Adrenal gland (tissue), 12 donors: ENCODE results near the gene PDE2A. TPM values are rescaled to one million over a fixed set of nuclear protein-coding genes. Genes with fewer than 3 reads are reported as not detected.

Experiments
- DNase-seq, 7 donors: peaks; one replicate each; pipeline ENCODE4 v3.0.0-alpha.2; 2019 to 2020
- H3K27ac ChIP-seq, 5 donors: fragments of 200-600 bp; sonication (generic) in 4 of 5; 1 replicate in 3 of 5; 2 replicates in 2 of 5; pipeline versions ENCODE4 v1.5.1 to v1.8.0; 2016 to 2020; ENCODE audit warnings: mild to moderate bottlenecking in 1 of 5
- H3K27me3 ChIP-seq: fragments of 200-600 bp; 2 replicates; pipeline ENCODE4 v1.8.0; 2021
- H3K36me3 ChIP-seq, 2 donors: fragments of 200-600 bp; replicated peaks in 1 of 2; 1 replicate in 1 of 2; 2 replicates in 1 of 2; pipeline versions ENCODE4 v1.5.1 to v1.8.0; 2018 to 2022
- H3K4me1 ChIP-seq, 2 donors: fragments of 200-600 bp; replicated peaks in 1 of 2; 1 replicate in 1 of 2; 2 replicates in 1 of 2; pipeline versions ENCODE4 v1.5.1 to v1.8.0; 2018 to 2021
- H3K4me3 ChIP-seq, 4 donors: fragments of 200-600 bp; sonication (generic) in 3 of 4; one replicate each; pipeline ENCODE4 v1.5.1; 2016 to 2018
- H3K9me3 ChIP-seq, 3 donors: fragments of 200-600 bp; sonication (generic) in 1 of 3; replicated peaks in 1 of 3; 1 replicate in 2 of 3; 2 replicates in 1 of 3; pipeline versions ENCODE4 v1.5.1 to v1.8.0; 2016 to 2021
- POLR2A ChIP-seq, 2 donors: fragments of 450-650 bp; IDR thresholded peaks; one replicate each; pipeline ENCODE4 v1.6.1; 2017; ENCODE audit warnings: antibody characterized with exemption in 2 of 2, mild to moderate bottlenecking in 2 of 2, moderate library complexity in 1 of 2
- WGBS, 4 donors: extraction: QIAGEN DNeasy Blood & Tissue Kit in 2 of 4; methylation state at CpG; one replicate each; pipeline versions ENCODE4 v1.1.5 to v1.1.7; 2013 to 2017; 5-methylcytosine and 5-hydroxymethylcytosine counted together
- intact Hi-C, 2 donors: fragments of 100-400 bp; cut with DNase I; formaldehyde crosslinking; loops; one replicate each; pipeline versions ENCODE4 v1.14.1 to v1.15.0; 2022 to 2023
- polyA plus RNA-seq, 3 donors: library from polyadenylated mRNA; stranded (reverse); fragments of 200-250 nt in 2 of 3; fragments of 350-450 nt in 1 of 3; fragmentation: Illumina TruSeq in 1 of 3; extraction: RNeasy Lipid Tissue Mini Kit (QIAGEN cat#74804) in 1 of 3; gene quantifications; one replicate each; pipeline ENCODE4 v1.2.3, GENCODE V29; 2013 to 2014
- total RNA-seq, 9 donors: library from RNA; depleted of rRNA in 4 of 9; stranded (reverse); fragments of >200 nt in 4 of 9; fragments of 120-200 nt in 1 of 9; fragmentation: NEBNext Ultra II Directional in 1 of 9; extraction: Animal tissue kit (Norgen Biotek cat#: 25700) in 1 of 9; gene quantifications; one replicate each; pipeline versions ENCODE4 v1.1.0 to v1.2.4, GENCODE V29; 2013 to 2023
- TF ChIP-seq, protein P1 (sequence below), 6 experiments: fragments of 450-650 bp in 4 of 6; fragments of 200-600 bp in 2 of 6; sonication (generic) in 1 of 6; IDR thresholded peaks; 1 replicate in 5 of 6; 2 replicates in 1 of 6; pipeline versions ENCODE4 v1.5.1 to v1.8.0; 2016 to 2021; ENCODE audit warnings: antibody characterized with exemption in 6 of 6, mild to moderate bottlenecking in 2 of 6, moderate library complexity in 1 of 6
- donor health status: healthy with polysubstance abuse.
- donor health status: Bipolar disorder and iron deficiency.
- donor health status: DM: yes; HTN: yes; CAD: no.
- donor health status: DM: no; HTN: no; CAD: no.
- donor health status: DM: no; HTN: no; CAD: no.
- donor health status: DM: yes; HTN: yes; CAD: no.

Gene PDE2A
- total and polyA plus RNA-seq, 12 donors: 11.5 to 226 (median 67.6) TPM

GRCh38 chr11:72643547-72643946 is 30.7 kb downstream of the PDE2A start:
- H3K36me3 ChIP-seq: no peaks in the 10 kb centered on the region
- TF ChIP-seq, protein P1, sequence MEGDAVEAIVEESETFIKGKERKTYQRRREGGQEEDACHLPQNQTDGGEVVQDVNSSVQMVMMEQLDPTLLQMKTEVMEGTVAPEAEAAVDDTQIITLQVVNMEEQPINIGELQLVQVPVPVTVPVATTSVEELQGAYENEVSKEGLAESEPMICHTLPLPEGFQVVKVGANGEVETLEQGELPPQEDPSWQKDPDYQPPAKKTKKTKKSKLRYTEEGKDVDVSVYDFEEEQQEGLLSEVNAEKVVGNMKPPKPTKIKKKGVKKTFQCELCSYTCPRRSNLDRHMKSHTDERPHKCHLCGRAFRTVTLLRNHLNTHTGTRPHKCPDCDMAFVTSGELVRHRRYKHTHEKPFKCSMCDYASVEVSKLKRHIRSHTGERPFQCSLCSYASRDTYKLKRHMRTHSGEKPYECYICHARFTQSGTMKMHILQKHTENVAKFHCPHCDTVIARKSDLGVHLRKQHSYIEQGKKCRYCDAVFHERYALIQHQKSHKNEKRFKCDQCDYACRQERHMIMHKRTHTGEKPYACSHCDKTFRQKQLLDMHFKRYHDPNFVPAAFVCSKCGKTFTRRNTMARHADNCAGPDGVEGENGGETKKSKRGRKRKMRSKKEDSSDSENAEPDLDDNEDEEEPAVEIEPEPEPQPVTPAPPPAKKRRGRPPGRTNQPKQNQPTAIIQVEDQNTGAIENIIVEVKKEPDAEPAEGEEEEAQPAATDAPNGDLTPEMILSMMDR (IDR thresholded peaks at IDR 0.05): no peak
- no peak for TF ChIP-seq POLR2A (IDR thresholded peaks at IDR 0.05)
- intact Hi-C loops: loop anchor here (5.0 to 10.0 kb wide), 2 partner anchors 46 to 159 kb away; no protein-coding TSS in a partner anchor
- peaks cover 13 to 14% of the 10 kb centered on the region in 2 donors for H3K4me1 ChIP-seq
- peak overlapping the region in 1 of 5 donors; percentile 75 for H3K27ac ChIP-seq
- H3K27me3 ChIP-seq: no peaks in the 10 kb centered on the region
- no peaks in the 10 kb centered on the region for H3K9me3 ChIP-seq
- H3K4me3 ChIP-seq: no peak overlapping the region
- peak; percentile 45 to 82 (median 67) for DNase-seq
- 62 to 68% (median 65%) methylated on average over 7 of the region's 7 CpGs for WGBS, 4 donors

DNA sequence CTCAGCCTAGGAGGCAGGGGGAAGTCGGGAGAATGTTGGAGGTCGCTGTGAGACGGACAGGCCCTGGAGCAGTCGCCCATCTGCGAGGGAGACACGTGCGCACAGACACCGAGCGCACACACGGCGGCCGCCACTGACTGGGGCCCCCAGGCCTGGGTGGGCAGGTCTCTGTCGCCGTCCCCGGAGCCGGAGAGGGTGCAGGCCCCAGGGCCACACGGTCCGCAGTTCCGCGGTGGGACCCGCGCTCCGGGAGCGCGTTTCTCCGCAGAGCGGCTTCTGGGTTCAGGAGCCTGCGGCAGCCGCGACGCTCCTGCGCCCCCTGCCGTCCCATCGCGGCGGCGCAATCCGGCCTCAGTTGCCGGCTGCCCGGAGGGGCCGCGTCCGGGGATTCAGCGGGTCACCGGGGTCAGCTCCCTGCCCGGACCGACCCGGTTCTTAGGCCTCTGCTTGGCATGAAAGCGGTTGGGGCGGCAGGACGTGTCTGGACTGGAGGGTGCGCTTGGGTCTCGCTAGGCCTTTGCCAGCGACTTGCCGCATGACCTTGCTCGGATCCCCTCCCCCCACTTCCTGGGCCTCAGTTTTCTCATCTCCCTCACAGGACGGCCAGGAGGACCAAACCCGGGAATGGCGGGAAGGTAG is 31.2 kb downstream of the PDE2A start:
- WGBS, 4 donors: 1 to 16% (median 3%) methylated on average over 9 to 59 of the region's 59 CpGs
- peak; percentile 42 to 72 (median 61) for DNase-seq
- no peaks in the 10 kb centered on the region for H3K9me3 ChIP-seq
- H3K4me3 ChIP-seq: peak overlapping the region in 2 of 4 donors; percentile 67 to 69
- H3K36me3 ChIP-seq: no peaks in the 10 kb centered on the region
- peak overlapping the region in 2 of 5 donors; percentile 9 to 75 for H3K27ac ChIP-seq
- intact Hi-C loops: loop anchor here (5.0 to 10.0 kb wide), 2 partner anchors 46 to 158 kb away; no protein-coding TSS in a partner anchor
- no peaks in the 10 kb centered on the region for H3K27me3 ChIP-seq
- peaks cover 13 to 17% of the 10 kb centered on the region in 2 donors for H3K4me1 ChIP-seq
- TF ChIP-seq POLR2A (IDR thresholded peaks at IDR 0.05): no peak
- TF ChIP-seq, protein P1 (IDR thresholded peaks at IDR 0.05): peak; percentile 87 to 98 (median 95)

GRCh38 chr11:72642043-72642883 is 32.0 kb downstream of the PDE2A start:
- no peaks in the 10 kb centered on the region for H3K27me3 ChIP-seq
- TF ChIP-seq, protein P1 (IDR thresholded peaks at IDR 0.05): no peak
- TF ChIP-seq POLR2A (IDR thresholded peaks at IDR 0.05): peak; percentile 30 to 42
- peaks cover 13 to 25% of the 10 kb centered on the region in 2 donors for H3K4me1 ChIP-seq
- H3K9me3 ChIP-seq: no peaks in the 10 kb centered on the region
- peak in 5 of 7 donors; percentile 42 to 59 (median 48) for DNase-seq
- H3K4me3 ChIP-seq: peak overlapping the region in 2 of 4 donors; percentile 67 to 69
- 0 to 1% (median 0%) methylated on average over 26 to 83 of the region's 85 CpGs for WGBS, 4 donors
- no peaks in the 10 kb centered on the region for H3K36me3 ChIP-seq
- intact Hi-C loops: loop anchor here (5.0 to 10.0 kb wide), 2 partner anchors 45 to 157 kb away; no protein-coding TSS in a partner anchor
- H3K27ac ChIP-seq: peak overlapping the region in 2 of 5 donors; percentile 9 to 75

DNA sequence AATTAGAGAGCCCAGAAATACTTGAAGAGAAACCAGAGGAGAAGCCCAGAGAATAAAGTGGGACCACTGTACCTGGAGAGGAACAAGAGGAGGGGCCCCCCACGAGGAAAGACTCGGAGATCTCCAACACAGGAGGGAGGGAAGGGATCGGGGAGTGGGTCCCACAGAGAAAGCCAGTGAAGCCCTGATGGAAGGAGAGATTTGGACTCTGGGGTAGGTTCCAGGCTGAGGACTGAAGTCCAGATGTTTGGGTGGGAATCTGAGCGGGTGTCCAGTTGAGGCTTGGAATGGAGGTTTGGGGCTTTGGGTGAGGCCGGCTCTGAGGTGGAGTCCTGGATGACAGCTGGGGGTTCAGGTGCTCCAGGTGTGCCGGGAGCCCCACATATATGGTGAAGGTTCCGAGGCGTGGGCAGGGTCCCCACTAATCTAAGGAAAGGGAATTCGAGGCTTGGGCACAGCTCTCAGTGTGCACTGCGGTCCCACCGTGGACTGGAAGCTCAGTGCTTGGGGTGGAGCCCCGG is 32.6 kb downstream of the PDE2A start:
- Histone ChIP-seq H3K27ac (peak overlapping the region in 2 of 5 donors; percentile 5 to 75), H3K9me3 (no peaks in the 10 kb centered on the region), H3K4me1 (peaks cover 13 to 30% of the 10 kb centered on the region in 2 donors), H3K36me3 (no peaks in the 10 kb centered on the region), H3K4me3 (peak overlapping the region in 2 of 4 donors; percentile 67 to 69), H3K27me3 (no peaks in the 10 kb centered on the region)
- TF ChIP-seq, protein P1 (IDR thresholded peaks at IDR 0.05): no peak
- no peak for TF ChIP-seq POLR2A (IDR thresholded peaks at IDR 0.05)
- intact Hi-C loops: loop anchor here (2.0 to 10.0 kb wide), 3 partner anchors 43 to 157 kb away; no protein-coding TSS in a partner anchor
- WGBS, 4 donors: 28 to 39% (median 33%) methylated on average over 8 to 12 of the region's 12 CpGs
- DNase-seq: no peak
